ENCODE measurements around the gene NRL. TPM values are rescaled to one million over a fixed set of nuclear protein-coding genes. Genes with fewer than 3 reads are reported as not detected.

NRL gene
- total RNA-seq, 3 donors from 2014 or later (not counting 1 experiment from before 2014, with no cell fraction given), result 0.78 to 3.3 (median 2.8) TPM

DNA sequence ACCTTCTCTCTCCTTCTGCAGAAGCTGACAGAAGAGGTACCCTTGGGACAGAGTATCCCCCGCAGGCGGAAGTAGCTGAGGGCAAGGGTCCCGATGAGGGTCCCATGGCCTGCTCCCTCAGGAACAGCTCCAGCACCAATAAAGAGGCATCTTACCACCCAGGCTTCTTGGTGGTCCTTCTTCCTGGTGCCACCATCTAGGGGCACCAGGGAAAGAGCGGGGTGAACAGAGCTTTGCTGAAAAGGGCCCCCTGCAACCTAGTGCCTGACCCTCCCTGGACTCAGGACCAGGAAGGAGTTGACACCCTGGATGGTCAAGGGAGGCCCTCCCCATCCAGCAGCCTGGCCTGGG is 45.7 kb upstream of the NRL start:
- intact Hi-C loops (cut with micrococcal nuclease), result loop anchor here (2.0 kb wide), 1 partner anchor 102 kb away; no protein-coding TSS in a partner anchor
- no peaks in the 10 kb centered on the region for H3K27me3 Mint-ChIP-seq (ENCODE audit: low read depth in 2 of 2)
- peak overlapping the region; percentile 99 for H3K4me3 Mint-ChIP-seq
- H3K36me3 Mint-ChIP-seq, result no peaks in the 10 kb centered on the region
- DNase-seq (no peak), ATAC-seq (no peak)
- Histone ChIP-seq H3K36me3 (ENCODE audit: control insufficient read depth, insufficient read depth, low read length) (peaks cover 74% of the 10 kb centered on the region), H3K27me3 (ENCODE audit: control insufficient read depth, insufficient read depth, low read length) (no peaks in the 10 kb centered on the region), H3K27ac (ENCODE audit: low read length) (peak overlapping the region; percentile 94), H3K9me3 (ENCODE audit: control insufficient read depth, insufficient read depth, low read length) (no peaks in the 10 kb centered on the region), H3K4me3 (ENCODE audit: low read length) (no peak overlapping the region), H3K4me1 (ENCODE audit: control insufficient read depth, insufficient read depth, low read length) (peaks cover 37% of the 10 kb centered on the region)
- H3K9me3 Mint-ChIP-seq, result no peaks in the 10 kb centered on the region
- H3K27ac Mint-ChIP-seq, result peak overlapping the region; percentile 97
- TF ChIP-seq, protein P1, sequence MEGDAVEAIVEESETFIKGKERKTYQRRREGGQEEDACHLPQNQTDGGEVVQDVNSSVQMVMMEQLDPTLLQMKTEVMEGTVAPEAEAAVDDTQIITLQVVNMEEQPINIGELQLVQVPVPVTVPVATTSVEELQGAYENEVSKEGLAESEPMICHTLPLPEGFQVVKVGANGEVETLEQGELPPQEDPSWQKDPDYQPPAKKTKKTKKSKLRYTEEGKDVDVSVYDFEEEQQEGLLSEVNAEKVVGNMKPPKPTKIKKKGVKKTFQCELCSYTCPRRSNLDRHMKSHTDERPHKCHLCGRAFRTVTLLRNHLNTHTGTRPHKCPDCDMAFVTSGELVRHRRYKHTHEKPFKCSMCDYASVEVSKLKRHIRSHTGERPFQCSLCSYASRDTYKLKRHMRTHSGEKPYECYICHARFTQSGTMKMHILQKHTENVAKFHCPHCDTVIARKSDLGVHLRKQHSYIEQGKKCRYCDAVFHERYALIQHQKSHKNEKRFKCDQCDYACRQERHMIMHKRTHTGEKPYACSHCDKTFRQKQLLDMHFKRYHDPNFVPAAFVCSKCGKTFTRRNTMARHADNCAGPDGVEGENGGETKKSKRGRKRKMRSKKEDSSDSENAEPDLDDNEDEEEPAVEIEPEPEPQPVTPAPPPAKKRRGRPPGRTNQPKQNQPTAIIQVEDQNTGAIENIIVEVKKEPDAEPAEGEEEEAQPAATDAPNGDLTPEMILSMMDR (IDR thresholded peaks at IDR 0.05), result no peak
- 99% methylated on average over 4 of the region's 4 CpGs for WGBS (ENCODE audit: insufficient coverage)
- peaks cover 36 to 54% of the 10 kb centered on the region in 2 donors for H3K4me1 Mint-ChIP-seq

DNA sequence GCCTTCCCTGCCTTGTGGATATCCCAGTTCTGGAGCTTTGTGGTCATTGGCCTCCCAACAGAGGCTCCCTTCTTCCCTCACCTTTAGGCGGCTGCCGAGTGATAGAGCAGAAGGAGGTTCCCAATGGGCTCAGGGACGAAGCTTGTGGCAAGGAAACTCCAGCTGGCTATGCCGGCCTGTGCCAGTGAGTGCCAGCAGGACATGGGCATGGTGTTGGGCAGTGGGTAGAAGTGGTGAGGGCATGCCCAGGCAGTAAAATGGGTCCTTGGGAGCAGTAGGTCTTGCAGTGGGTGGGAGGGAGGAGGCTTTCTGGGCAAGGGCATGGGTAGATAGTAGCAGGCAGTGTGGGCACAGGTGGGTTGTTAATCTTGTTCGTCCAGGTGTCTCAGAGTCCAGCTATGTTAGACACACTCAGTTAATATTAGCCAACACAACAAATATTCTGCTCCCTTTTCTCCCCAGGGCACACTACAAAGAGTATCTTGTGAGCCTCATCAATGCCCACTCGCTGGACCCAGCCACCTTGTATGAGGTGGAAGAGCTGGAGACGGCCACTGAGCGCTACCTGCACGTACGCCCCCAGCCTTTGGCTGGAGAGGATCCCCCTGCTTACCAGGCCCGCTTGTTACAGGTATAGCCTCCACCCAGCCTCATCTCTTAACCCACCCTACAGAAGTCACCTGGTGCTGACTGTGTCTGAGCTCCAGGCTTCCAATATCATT is 45.2 kb upstream of the NRL start:
- no peak overlapping the region for H3K4me3 ChIP-seq (ENCODE audit: low read length)
- peaks cover 74% of the 10 kb centered on the region for H3K36me3 ChIP-seq (ENCODE audit: control insufficient read depth, insufficient read depth, low read length)
- Mint-ChIP-seq H3K9me3 (no peaks in the 10 kb centered on the region), H3K4me1 (peaks cover 33 to 49% of the 10 kb centered on the region in 2 donors), H3K27me3 (ENCODE audit: low read depth in 2 of 2) (no peaks in the 10 kb centered on the region), H3K4me3 (peak overlapping the region; percentile 21), H3K36me3 (no peaks in the 10 kb centered on the region), H3K27ac (peak overlapping the region; percentile 97)
- ATAC-seq (no peak), DNase-seq (no peak)
- TF ChIP-seq, protein P1 (IDR thresholded peaks at IDR 0.05), result no peak
- intact Hi-C loops (cut with micrococcal nuclease), result loop anchor here (2.0 kb wide), 1 partner anchor 101 kb away; no protein-coding TSS in a partner anchor
- WGBS (ENCODE audit: insufficient coverage), result 92% methylated on average over 11 of the region's 11 CpGs
- H3K27me3 ChIP-seq (ENCODE audit: control insufficient read depth, insufficient read depth, low read length), result no peaks in the 10 kb centered on the region
- H3K9me3 ChIP-seq (ENCODE audit: control insufficient read depth, insufficient read depth, low read length), result no peaks in the 10 kb centered on the region
- peak overlapping the region; percentile 94 for H3K27ac ChIP-seq (ENCODE audit: low read length)
- H3K4me1 ChIP-seq (ENCODE audit: control insufficient read depth, insufficient read depth, low read length), result peaks cover 37% of the 10 kb centered on the region

DNA sequence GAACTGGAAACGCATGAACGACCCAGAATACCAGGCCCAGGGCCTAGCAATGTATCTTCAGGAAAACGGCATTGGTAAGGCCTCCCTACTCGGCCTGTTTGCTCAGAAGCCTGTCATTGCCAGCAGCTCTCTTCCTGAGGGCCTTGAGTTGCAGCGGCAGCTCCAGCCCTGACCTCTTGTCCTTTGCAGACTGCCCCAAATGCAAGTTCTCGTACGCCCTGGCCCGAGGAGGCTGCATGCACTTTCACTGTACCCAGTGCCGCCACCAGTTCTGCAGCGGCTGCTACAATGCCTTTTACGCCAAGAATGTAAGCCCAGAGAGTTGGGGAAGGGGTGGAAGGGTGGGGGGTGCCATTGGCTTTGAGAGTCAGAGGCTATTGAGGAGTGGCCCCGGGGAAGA is 42.6 kb upstream of the NRL start:
- peaks cover 15% of the 10 kb centered on the region for H3K4me1 ChIP-seq (ENCODE audit: control insufficient read depth, insufficient read depth, low read length)
- no peak overlapping the region for H3K27ac ChIP-seq (ENCODE audit: low read length)
- Mint-ChIP-seq H3K36me3 (no peaks in the 10 kb centered on the region), H3K4me1 (peaks cover 18 to 27% of the 10 kb centered on the region in 2 donors), H3K9me3 (no peaks in the 10 kb centered on the region), H3K4me3 (no peak overlapping the region), H3K27ac (no peak overlapping the region), H3K27me3 (ENCODE audit: low read depth in 2 of 2) (no peaks in the 10 kb centered on the region)
- peaks cover 62% of the 10 kb centered on the region for H3K36me3 ChIP-seq (ENCODE audit: control insufficient read depth, insufficient read depth, low read length)
- ATAC-seq (no peak), DNase-seq (no peak)
- TF ChIP-seq, protein P1 (IDR thresholded peaks at IDR 0.05), result no peak
- no peaks in the 10 kb centered on the region for H3K27me3 ChIP-seq (ENCODE audit: control insufficient read depth, insufficient read depth, low read length)
- H3K9me3 ChIP-seq (ENCODE audit: control insufficient read depth, insufficient read depth, low read length), result no peaks in the 10 kb centered on the region
- intact Hi-C loops (cut with micrococcal nuclease), result no loop called here
- H3K4me3 ChIP-seq (ENCODE audit: low read length), result no peak overlapping the region
- WGBS (ENCODE audit: insufficient coverage), result 98% methylated on average over 12 of the region's 12 CpGs

DNA sequence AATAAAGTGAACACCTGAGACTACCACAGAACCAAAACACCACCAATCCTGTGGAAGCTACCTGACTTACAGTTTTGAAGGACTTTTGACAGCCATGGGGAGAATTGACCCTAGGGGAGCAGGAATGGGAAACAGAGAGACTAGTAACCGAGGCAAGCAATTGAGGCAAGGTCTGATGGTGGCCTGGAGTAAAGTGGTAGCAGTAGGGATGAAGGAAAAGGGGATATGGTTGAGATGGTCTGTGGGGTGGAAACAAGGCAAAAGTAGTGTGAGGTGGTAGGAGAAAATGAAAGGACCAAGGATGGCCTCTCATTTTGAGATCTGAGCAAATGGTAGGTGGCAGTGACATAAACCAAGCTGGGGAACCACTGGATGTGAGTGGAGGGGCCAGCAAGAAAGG is 42.1 kb upstream of the NRL start:
- Mint-ChIP-seq H3K36me3 (no peaks in the 10 kb centered on the region), H3K27me3 (ENCODE audit: low read depth in 2 of 2) (no peaks in the 10 kb centered on the region)
- H3K27ac ChIP-seq (ENCODE audit: low read length), result no peak overlapping the region

More for the DNA sequence above, 42.1 kb upstream of the NRL start:
- Histone ChIP-seq H3K4me1 (ENCODE audit: control insufficient read depth, insufficient read depth, low read length) (peaks cover 10% of the 10 kb centered on the region), H3K36me3 (ENCODE audit: control insufficient read depth, insufficient read depth, low read length) (peaks cover 64% of the 10 kb centered on the region), H3K27me3 (ENCODE audit: control insufficient read depth, insufficient read depth, low read length) (no peaks in the 10 kb centered on the region), H3K4me3 (ENCODE audit: low read length) (no peak overlapping the region), H3K9me3 (ENCODE audit: control insufficient read depth, insufficient read depth, low read length) (no peaks in the 10 kb centered on the region)
- ATAC-seq (no peak), DNase-seq (no peak)
- Mint-ChIP-seq H3K9me3 (no peaks in the 10 kb centered on the region), H3K4me1 (peaks cover 13 to 22% of the 10 kb centered on the region in 2 donors), H3K4me3 (no peak overlapping the region), H3K27ac (no peak overlapping the region)
- TF ChIP-seq, protein P1 (IDR thresholded peaks at IDR 0.05), result no peak
- 92% methylated on average over 1 of the region's 1 CpG for WGBS (ENCODE audit: insufficient coverage)
- intact Hi-C loops (cut with micrococcal nuclease), result no loop called here

All from natural killer cell (primary cell).